Liver (tissue), 9 donors: ENCODE results near the gene PCDHB2. TPM values are rescaled to one million over a fixed set of nuclear protein-coding genes. Genes with fewer than 3 reads are reported as not detected.

Source experiments
- DNase-seq: peaks from one replicate; pipeline ENCODE4 v3.0.0-alpha.2; 2017; ENCODE audit warnings: low spot score
- H3K27ac ChIP-seq, 2 donors: one replicate each; pipeline ENCODE4 v1.7.0; 2013; ENCODE audit warnings: inconsistent platforms in 2 of 2, low read length in 2 of 2, control low read depth in 1 of 2, low read depth in 1 of 2, mild to moderate bottlenecking in 1 of 2
- H3K27me3 ChIP-seq, 4 donors: one replicate each; pipeline versions ENCODE4 v1.6.1 to v1.7.0; 2013; ENCODE audit warnings: low read length in 3 of 4, inconsistent platforms in 1 of 4, mild to moderate bottlenecking in 1 of 4, moderate library complexity in 1 of 4; ENCODE audit not compliant: control insufficient read depth in 4 of 4, insufficient read depth in 4 of 4
- H3K36me3 ChIP-seq, 4 donors: one replicate each; pipeline versions ENCODE4 v1.6.1 to v1.7.0; 2013; ENCODE audit warnings: low read length in 3 of 4, mild to moderate bottlenecking in 3 of 4, low read depth in 1 of 4, moderate library complexity in 1 of 4; ENCODE audit not compliant: control insufficient read depth in 4 of 4, insufficient read depth in 3 of 4
- H3K4me1 ChIP-seq, 4 donors: one replicate each; pipeline versions ENCODE4 v1.6.1 to v1.7.0; 2013; ENCODE audit warnings: low read length in 3 of 4, mild to moderate bottlenecking in 3 of 4, moderate library complexity in 1 of 4; ENCODE audit not compliant: control insufficient read depth in 4 of 4, insufficient read depth in 4 of 4
- H3K4me3 ChIP-seq, 3 donors: one replicate each; pipeline versions ENCODE4 v1.6.1 to v1.7.0; 2013; ENCODE audit warnings: low read length in 3 of 3, control low read depth in 1 of 3, low read depth in 1 of 3, mild to moderate bottlenecking in 1 of 3
- H3K9ac ChIP-seq, 2 donors: one replicate each; pipeline ENCODE4 v1.7.0; 2013; ENCODE audit warnings: low read length in 2 of 2, mild to moderate bottlenecking in 2 of 2, moderate library complexity in 2 of 2, control low read depth in 1 of 2, low read depth in 1 of 2
- H3K9me3 ChIP-seq, 4 donors: one replicate each; pipeline versions ENCODE4 v1.6.1 to v1.7.0; 2013; ENCODE audit warnings: low read length in 3 of 4; ENCODE audit not compliant: control insufficient read depth in 4 of 4
- EGR1 ChIP-seq, 2 donors: IDR thresholded peaks; 2 replicates each; pipeline ENCODE4 v1.6.1; 2016 to 2018; ENCODE audit warnings: antibody characterized with exemption in 2 of 2, low read depth in 2 of 2
- FOXA1 ChIP-seq: IDR thresholded peaks from 2 replicates; pipeline ENCODE4 v1.6.1; 2016; ENCODE audit warnings: antibody characterized with exemption
- FOXA2 ChIP-seq: IDR thresholded peaks from 2 replicates; pipeline ENCODE4 v1.6.1; 2016; ENCODE audit warnings: antibody characterized with exemption
- GABPA ChIP-seq, 2 donors: IDR thresholded peaks in 1 of 2; conservative IDR thresholded peaks in 1 of 2; 2 replicates each; pipeline ENCODE4 v1.6.1; 2016; ENCODE audit warnings: antibody characterized with exemption in 2 of 2, mild to moderate bottlenecking in 1 of 2, moderate library complexity in 1 of 2
- HNF4A ChIP-seq, 2 donors: conservative IDR thresholded peaks; 2 replicates each; pipeline ENCODE4 v1.6.1; 2016; ENCODE audit warnings: antibody characterized with exemption in 2 of 2, mild to moderate bottlenecking in 2 of 2
- HNF4G ChIP-seq: IDR thresholded peaks from 2 replicates; pipeline ENCODE4 v1.6.1; 2016; ENCODE audit warnings: antibody characterized with exemption
- JUND ChIP-seq, 2 donors: IDR thresholded peaks; 2 replicates each; pipeline ENCODE4 v1.6.1; 2016; ENCODE audit warnings: antibody characterized with exemption in 2 of 2
- MAX ChIP-seq: IDR thresholded peaks from 2 replicates; pipeline ENCODE4 v1.6.1; 2016; ENCODE audit warnings: antibody characterized with exemption
- NR2F2 ChIP-seq: IDR thresholded peaks from 2 replicates; pipeline ENCODE4 v1.6.1; 2016; ENCODE audit warnings: antibody characterized with exemption
- RAD21 ChIP-seq, 2 donors: IDR thresholded peaks; 2 replicates each; pipeline ENCODE4 v1.6.1; 2016; ENCODE audit warnings: antibody characterized with exemption in 2 of 2, mild to moderate bottlenecking in 2 of 2
- REST ChIP-seq: IDR thresholded peaks from 2 replicates; pipeline ENCODE4 v1.6.1; 2016; ENCODE audit warnings: antibody characterized with exemption, mild to moderate bottlenecking
- RXRA ChIP-seq, 2 donors: IDR thresholded peaks; 2 replicates each; pipeline ENCODE4 v1.6.1; 2017 to 2018; ENCODE audit warnings: antibody characterized with exemption in 2 of 2, mild to moderate bottlenecking in 1 of 2
- SP1 ChIP-seq: IDR thresholded peaks from 2 replicates; pipeline ENCODE4 v1.6.1; 2018; ENCODE audit warnings: antibody characterized with exemption, mild to moderate bottlenecking
- TAF1 ChIP-seq: conservative IDR thresholded peaks from 2 replicates; pipeline ENCODE4 v1.6.1; 2016; ENCODE audit warnings: antibody characterized with exemption, mild to moderate bottlenecking
- YY1 ChIP-seq: IDR thresholded peaks from 2 replicates; pipeline ENCODE4 v1.6.1; 2016; ENCODE audit warnings: antibody characterized with exemption, mild to moderate bottlenecking
- WGBS: extraction: QIAGEN DNeasy Blood & Tissue Kit; methylation state at CpG from one replicate; pipeline ENCODE4 v1.1.7; 2013; 5-methylcytosine and 5-hydroxymethylcytosine counted together
- polyA plus RNA-seq, 2 donors: library from polyadenylated mRNA; stranded (reverse) in 1 of 2; unstranded in 1 of 2; fragments of 200-250 nt in 1 of 2; fragments of >200 nt in 1 of 2; fragmentation: Nextera tagmentation in 1 of 2; extraction: Ambion mirVana in 1 of 2; gene quantifications; one replicate each; pipeline versions ENCODE4 v1.2.1 to v1.2.3, GENCODE V29; 2013 to 2015
- total RNA-seq, 2 donors: library from RNA; depleted of rRNA; stranded (reverse); fragments of >200 nt; gene quantifications; one replicate each; pipeline ENCODE4 v1.2.3, GENCODE V29; 2014
- TF ChIP-seq, protein P1 (sequence below): IDR thresholded peaks from 2 replicates; pipeline ENCODE4 v1.6.1; 2016; ENCODE audit warnings: antibody characterized with exemption
- TF ChIP-seq, protein P2 (sequence below): fragments of 150-350 bp; IDR thresholded peaks from 2 replicates; pipeline ENCODE4 v1.5.1; 2017; ENCODE audit warnings: improper control_type of control experiment, low read depth, low read length; ENCODE audit not compliant: missing input control
- TF ChIP-seq, protein P3 (sequence below): IDR thresholded peaks from 2 replicates; pipeline ENCODE4 v1.6.1; 2016; ENCODE audit warnings: antibody characterized with exemption
- donor health status: healthy.
- donor health status: healthy.
- donor health status: healthy.
- donor health status: healthy.
- donor health status: healthy.

PCDHB2 gene
- total and polyA plus RNA-seq, 4 donors, result 0.05 to 0.09 (median 0.08) TPM; not detected in 1

GRCh38 chr5:141077826-141078225 is 16.6 kb upstream of the PCDHB2 start:
- 43% methylated on average over 17 of the region's 17 CpGs for WGBS
- Histone ChIP-seq H3K27ac (no peak overlapping the region), H3K9me3 (peaks cover 3 to 13% (median 9%) of the 10 kb centered on the region in 4 donors), H3K27me3 (peaks cover 0 to 6% (median 2%) of the 10 kb centered on the region in 4 donors), H3K4me1 (no peaks in the 10 kb centered on the region), H3K36me3 (no peaks in the 10 kb centered on the region), H3K4me3 (peak overlapping the region in 2 of 3 donors; percentile 2 to 41), H3K9ac (no peak overlapping the region)
- no peak for TF ChIP-seq SP1
- TF ChIP-seq HNF4A (conservative IDR thresholded peaks at IDR 0.05), result no peak
- TF ChIP-seq HNF4G, result no peak
- TF ChIP-seq, protein P1, sequence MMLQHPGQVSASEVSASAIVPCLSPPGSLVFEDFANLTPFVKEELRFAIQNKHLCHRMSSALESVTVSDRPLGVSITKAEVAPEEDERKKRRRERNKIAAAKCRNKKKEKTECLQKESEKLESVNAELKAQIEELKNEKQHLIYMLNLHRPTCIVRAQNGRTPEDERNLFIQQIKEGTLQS, result no peak
- no peak for TF ChIP-seq YY1
- TF ChIP-seq RXRA (IDR thresholded peaks at IDR 0.05), result no peak
- TF ChIP-seq REST, result no peak
- no peak for TF ChIP-seq TAF1
- TF ChIP-seq FOXA1, result no peak
- TF ChIP-seq EGR1 (IDR thresholded peaks at IDR 0.05; ENCODE audit: low read depth in 2 of 2), result no peak
- TF ChIP-seq RAD21 (IDR thresholded peaks at IDR 0.05), result no peak
- TF ChIP-seq, protein P2, sequence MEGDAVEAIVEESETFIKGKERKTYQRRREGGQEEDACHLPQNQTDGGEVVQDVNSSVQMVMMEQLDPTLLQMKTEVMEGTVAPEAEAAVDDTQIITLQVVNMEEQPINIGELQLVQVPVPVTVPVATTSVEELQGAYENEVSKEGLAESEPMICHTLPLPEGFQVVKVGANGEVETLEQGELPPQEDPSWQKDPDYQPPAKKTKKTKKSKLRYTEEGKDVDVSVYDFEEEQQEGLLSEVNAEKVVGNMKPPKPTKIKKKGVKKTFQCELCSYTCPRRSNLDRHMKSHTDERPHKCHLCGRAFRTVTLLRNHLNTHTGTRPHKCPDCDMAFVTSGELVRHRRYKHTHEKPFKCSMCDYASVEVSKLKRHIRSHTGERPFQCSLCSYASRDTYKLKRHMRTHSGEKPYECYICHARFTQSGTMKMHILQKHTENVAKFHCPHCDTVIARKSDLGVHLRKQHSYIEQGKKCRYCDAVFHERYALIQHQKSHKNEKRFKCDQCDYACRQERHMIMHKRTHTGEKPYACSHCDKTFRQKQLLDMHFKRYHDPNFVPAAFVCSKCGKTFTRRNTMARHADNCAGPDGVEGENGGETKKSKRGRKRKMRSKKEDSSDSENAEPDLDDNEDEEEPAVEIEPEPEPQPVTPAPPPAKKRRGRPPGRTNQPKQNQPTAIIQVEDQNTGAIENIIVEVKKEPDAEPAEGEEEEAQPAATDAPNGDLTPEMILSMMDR, result no peak
- DNase-seq, result no peak

- H3K9me3 ChIP-seq, result peaks cover 3 to 20% (median 8%) of the 10 kb centered on the region in 4 donors
- H3K9ac ChIP-seq, result no peak overlapping the region
- H3K27ac ChIP-seq, result no peak overlapping the region
- TF ChIP-seq TAF1, result no peak
- no peak for TF ChIP-seq GABPA (IDR thresholded peaks at IDR 0.05 in 1 of 2, conservative IDR thresholded peaks at IDR 0.05 in 1 of 2)
- TF ChIP-seq, protein P2, result no peak
- TF ChIP-seq RAD21 (IDR thresholded peaks at IDR 0.05), result no peak
- TF ChIP-seq, protein P1, result no peak
- no peak for TF ChIP-seq NR2F2
- no peak for TF ChIP-seq FOXA1
- no peak for TF ChIP-seq HNF4G
- no peak for TF ChIP-seq RXRA (IDR thresholded peaks at IDR 0.05)
- TF ChIP-seq MAX, result no peak
- TF ChIP-seq JUND (IDR thresholded peaks at IDR 0.05), result no peak
- TF ChIP-seq HNF4A (conservative IDR thresholded peaks at IDR 0.05), result no peak
- TF ChIP-seq FOXA2, result no peak
- no peak for TF ChIP-seq SP1
- TF ChIP-seq, protein P3, sequence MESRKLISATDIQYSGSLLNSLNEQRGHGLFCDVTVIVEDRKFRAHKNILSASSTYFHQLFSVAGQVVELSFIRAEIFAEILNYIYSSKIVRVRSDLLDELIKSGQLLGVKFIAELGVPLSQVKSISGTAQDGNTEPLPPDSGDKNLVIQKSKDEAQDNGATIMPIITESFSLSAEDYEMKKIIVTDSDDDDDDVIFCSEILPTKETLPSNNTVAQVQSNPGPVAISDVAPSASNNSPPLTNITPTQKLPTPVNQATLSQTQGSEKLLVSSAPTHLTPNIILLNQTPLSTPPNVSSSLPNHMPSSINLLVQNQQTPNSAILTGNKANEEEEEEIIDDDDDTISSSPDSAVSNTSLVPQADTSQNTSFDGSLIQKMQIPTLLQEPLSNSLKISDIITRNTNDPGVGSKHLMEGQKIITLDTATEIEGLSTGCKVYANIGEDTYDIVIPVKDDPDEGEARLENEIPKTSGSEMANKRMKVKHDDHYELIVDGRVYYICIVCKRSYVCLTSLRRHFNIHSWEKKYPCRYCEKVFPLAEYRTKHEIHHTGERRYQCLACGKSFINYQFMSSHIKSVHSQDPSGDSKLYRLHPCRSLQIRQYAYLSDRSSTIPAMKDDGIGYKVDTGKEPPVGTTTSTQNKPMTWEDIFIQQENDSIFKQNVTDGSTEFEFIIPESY, result no peak
- no peak for TF ChIP-seq EGR1 (IDR thresholded peaks at IDR 0.05; ENCODE audit: low read depth in 2 of 2)
- TF ChIP-seq YY1, result no peak
Observed at GRCh38 chr5:141082228-141082627, 12.2 kb upstream of the PCDHB2 start.

More at GRCh38 chr5:141082228-141082627, 12.2 kb upstream of the PCDHB2 start:
- peaks cover 0 to 3% (median 0%) of the 10 kb centered on the region in 4 donors for H3K4me1 ChIP-seq
- no peaks in the 10 kb centered on the region for H3K36me3 ChIP-seq
- no peak overlapping the region for H3K4me3 ChIP-seq
- no peak for DNase-seq
- H3K27me3 ChIP-seq, result peaks cover 0 to 8% (median 0%) of the 10 kb centered on the region in 4 donors
